BJ (cell line): ENCODE results near the gene PIBF1. TPM values are rescaled to one million over a fixed set of nuclear protein-coding genes. Genes with fewer than 3 reads are reported as not detected.

Experiments used
- CTCF ChIA-PET: fragments of 350-600 bp; formaldehyde crosslinking; extraction: SDS; loops from one replicate; lab custom pipeline; 2021; ENCODE audit warnings: antibody characterized with exemption, inconsistent platforms; lab: Yijun Ruan, JAX
- POLR2A ChIA-PET: fragments of 300-600 bp; sonication (Branson Sonifier 250); formaldehyde crosslinking; extraction: SDS; loops from one replicate; lab custom pipeline; 2021; ENCODE audit warnings: antibody characterized with exemption; lab: Charles Lee
- DNase-seq: peaks from one replicate; pipeline ENCODE4 v3.0.0-alpha.2; 2011; ENCODE audit warnings: low read depth
- H3K27me3 ChIP-seq: 2 replicates; pipeline ENCODE4 v1.6.0; 2011; ENCODE audit warnings: low read length; ENCODE audit not compliant: control insufficient read depth, insufficient read depth
- H3K36me3 ChIP-seq: 2 replicates; pipeline ENCODE4 v1.5.1; 2011; ENCODE audit warnings: low read length; ENCODE audit not compliant: control insufficient read depth, insufficient read depth
- H3K4me3 ChIP-seq: 2 replicates; pipeline ENCODE4 v1.5.1; 2011; ENCODE audit warnings: low read depth, mild to moderate bottlenecking, control low read depth, low read length
- polyA plus RNA-seq: library from polyadenylated mRNA; depleted of rRNA; stranded (reverse); fragments of >200 nt; gene quantifications from 2 replicates; pipeline ENCODE4 v1.2.3, GENCODE V29; 2011
- TF ChIP-seq, protein P1 (sequence below): IDR thresholded peaks from 2 replicates; pipeline ENCODE4 v1.5.1; 2011; ENCODE audit warnings: low read depth, mild to moderate bottlenecking, control low read depth, inconsistent platforms, low read length, moderate library complexity; ENCODE audit not compliant: insufficient read depth

PIBF1 gene
- polyA plus RNA-seq, 1 experiment: 1.7 TPM

DNA sequence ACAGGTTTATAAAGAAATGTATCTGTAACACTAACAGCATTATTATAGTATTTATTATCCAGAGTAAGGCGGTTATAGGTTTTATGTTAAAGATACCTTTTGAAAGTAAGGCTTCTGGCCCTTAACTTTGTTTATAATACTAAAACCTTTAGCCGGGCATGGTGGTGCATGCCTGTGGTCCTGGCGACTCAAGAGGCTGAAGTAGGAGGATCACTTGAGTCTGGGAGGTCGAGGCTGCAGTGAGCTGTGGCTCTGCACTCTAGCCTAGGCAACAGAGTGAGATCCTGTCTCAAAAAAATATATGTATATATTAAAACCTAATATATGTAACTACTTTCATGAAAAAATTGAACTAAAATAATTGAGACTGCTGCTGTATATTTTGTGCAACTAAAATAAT, 178.2 kb downstream of the PIBF1 start:
- Histone ChIP-seq H3K27me3 (no peaks in the 10 kb centered on the region), H3K36me3 (no peaks in the 10 kb centered on the region; the same call in 1 of the 2 replicates), H3K4me3 (no peak overlapping the region)
- ChIA-PET CTCF (no interaction called here), POLR2A (no interaction called here)
- no peak for DNase-seq
- TF ChIP-seq, protein P1, sequence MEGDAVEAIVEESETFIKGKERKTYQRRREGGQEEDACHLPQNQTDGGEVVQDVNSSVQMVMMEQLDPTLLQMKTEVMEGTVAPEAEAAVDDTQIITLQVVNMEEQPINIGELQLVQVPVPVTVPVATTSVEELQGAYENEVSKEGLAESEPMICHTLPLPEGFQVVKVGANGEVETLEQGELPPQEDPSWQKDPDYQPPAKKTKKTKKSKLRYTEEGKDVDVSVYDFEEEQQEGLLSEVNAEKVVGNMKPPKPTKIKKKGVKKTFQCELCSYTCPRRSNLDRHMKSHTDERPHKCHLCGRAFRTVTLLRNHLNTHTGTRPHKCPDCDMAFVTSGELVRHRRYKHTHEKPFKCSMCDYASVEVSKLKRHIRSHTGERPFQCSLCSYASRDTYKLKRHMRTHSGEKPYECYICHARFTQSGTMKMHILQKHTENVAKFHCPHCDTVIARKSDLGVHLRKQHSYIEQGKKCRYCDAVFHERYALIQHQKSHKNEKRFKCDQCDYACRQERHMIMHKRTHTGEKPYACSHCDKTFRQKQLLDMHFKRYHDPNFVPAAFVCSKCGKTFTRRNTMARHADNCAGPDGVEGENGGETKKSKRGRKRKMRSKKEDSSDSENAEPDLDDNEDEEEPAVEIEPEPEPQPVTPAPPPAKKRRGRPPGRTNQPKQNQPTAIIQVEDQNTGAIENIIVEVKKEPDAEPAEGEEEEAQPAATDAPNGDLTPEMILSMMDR: no peak

DNA sequence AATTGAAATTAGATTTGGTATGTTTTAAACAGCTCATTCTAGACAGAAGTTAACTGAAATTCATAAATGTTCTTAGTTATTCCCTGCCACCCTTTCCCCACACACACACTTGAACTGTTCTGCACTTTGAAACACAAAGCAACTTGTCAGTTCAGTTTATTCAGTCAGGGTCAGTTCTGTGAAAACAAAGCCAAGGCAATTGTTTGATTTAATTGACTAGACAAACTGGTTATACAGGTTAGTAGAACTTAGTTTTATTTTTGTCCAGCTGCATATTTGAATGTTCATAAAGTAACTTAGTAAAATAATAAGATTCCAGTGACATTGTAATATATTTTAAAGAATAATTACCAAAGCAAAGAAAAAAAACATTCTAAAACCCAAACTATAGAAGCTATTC, 178.6 kb downstream of the PIBF1 start:
- TF ChIP-seq, protein P1: no peak
- ChIA-PET POLR2A (no interaction called here), CTCF (no interaction called here)
- no peak for DNase-seq
- Histone ChIP-seq H3K36me3 (no peaks in the 10 kb centered on the region; the same call in 1 of the 2 replicates), H3K4me3 (no peak overlapping the region), H3K27me3 (no peaks in the 10 kb centered on the region)

DNA sequence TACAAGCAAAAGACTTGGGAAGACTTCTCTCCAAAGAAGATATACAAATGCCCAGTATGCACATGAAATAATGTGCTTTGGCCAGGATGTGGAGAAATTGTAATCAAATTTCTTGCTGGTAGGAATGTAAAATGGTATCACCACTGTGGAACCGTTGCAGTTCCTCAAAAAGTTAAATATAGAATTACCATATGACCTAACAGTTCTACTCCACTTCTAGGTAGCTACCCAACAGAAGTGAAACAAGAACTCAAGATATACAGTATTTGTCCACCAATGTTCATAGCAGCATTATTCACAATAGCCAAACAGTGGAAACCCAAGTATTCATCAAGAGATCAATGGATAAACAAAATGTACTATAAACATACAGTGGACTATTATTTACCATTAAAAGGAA, 181.8 kb downstream of the PIBF1 start:
- Histone ChIP-seq H3K27me3 (no peaks in the 10 kb centered on the region), H3K36me3 (no peaks in the 10 kb centered on the region), H3K4me3 (no peak overlapping the region)
- DNase-seq: no peak
- ChIA-PET CTCF (interaction anchor here (1.6 to 1.7 kb wide), 2 partner anchors 17 to 22 kb away, joined by 3 to 4 read pairs; no protein-coding TSS in a partner anchor), POLR2A (no interaction called here)
- TF ChIP-seq, protein P1: no peak

DNA sequence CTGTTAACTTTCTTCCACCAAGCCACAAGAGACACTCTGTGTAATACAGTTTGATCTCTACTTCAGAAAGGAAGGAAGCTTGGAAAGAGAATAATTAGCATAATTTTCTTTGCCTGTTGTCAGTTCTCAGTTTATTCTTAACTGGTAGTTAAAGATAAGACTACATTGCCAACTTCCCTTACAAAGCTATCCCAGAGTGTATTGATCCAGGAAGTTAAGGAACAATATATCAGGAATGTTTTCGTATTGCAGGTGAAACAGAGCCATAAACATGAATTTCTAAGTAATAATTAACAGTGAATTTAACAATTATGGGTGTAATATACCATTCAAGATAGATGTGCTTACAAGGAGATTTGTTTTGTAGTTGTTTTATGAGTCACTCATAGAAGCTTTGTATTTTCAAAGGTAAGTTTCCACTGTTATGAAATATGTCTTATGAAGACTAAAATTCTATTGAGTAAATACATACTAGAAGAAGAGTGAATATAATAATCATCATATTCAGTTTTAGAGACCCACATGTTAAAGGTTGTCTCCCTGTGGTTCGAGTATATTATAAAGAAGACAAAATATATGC, 188.5 kb downstream of the PIBF1 start:
- Histone ChIP-seq H3K4me3 (no peak overlapping the region), H3K27me3 (no peaks in the 10 kb centered on the region), H3K36me3 (no peaks in the 10 kb centered on the region)
- ChIA-PET CTCF (no interaction called here), POLR2A (interaction anchor here (0.5 kb wide), 1 partner anchor 417 kb away, joined by 5 read pairs; no protein-coding TSS in a partner anchor)
- TF ChIP-seq, protein P1: no peak
- no peak for DNase-seq

DNA sequence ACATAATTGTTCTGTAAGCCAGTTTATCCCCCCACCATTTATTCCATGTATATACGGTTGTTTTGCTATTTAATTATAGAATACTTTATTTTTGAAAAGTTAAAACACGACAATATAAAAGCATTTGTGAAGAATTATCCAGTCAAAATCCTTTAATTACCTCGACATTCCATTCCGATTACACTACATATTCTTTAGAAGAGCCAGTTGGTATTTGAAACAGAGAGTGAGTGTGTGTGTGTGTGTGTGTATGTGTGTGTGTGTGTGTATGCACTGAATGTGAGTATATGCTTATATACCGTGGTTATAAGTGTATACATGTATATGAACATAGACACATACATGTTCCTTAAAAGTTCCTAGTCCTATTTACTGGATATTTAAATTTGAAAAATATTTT, 189.0 kb downstream of the PIBF1 start:
- Histone ChIP-seq H3K36me3 (no peaks in the 10 kb centered on the region; the same call in 1 of the 2 replicates), H3K27me3 (no peaks in the 10 kb centered on the region), H3K4me3 (no peak overlapping the region)
- ChIA-PET CTCF (no interaction called here), POLR2A (no interaction called here)
- no peak for DNase-seq
- TF ChIP-seq, protein P1: no peak
